IMR-90 (cell line): ENCODE measurements around the gene ASPN. TPM values are rescaled to one million over a fixed set of nuclear protein-coding genes. Genes with fewer than 3 reads are reported as not detected.

ENCODE experiments used
- ATAC-seq: fragments of 200-7000 bp; cut with Tn5 transposase; 2 replicates; pipeline ENCODE4 v1.9.1; 2020; ENCODE audit warnings: low read depth, mild to moderate bottlenecking, moderate library complexity
- BruUV-seq: library from RNA; stranded (reverse); fragments of 400-500 nt; replicated peaks from 2 replicates; lab custom pipeline; 2021; lab: Mats Ljungman, UMichigan
- CTCF ChIA-PET: fragments of 300-600 bp; formaldehyde crosslinking; extraction: SDS; loops from one replicate; lab custom pipeline; 2021; ENCODE audit warnings: antibody characterized with exemption; lab: Yijun Ruan, JAX
- POLR2A ChIA-PET: fragments of 300-600 bp; sonication (Branson Sonifier 250); formaldehyde crosslinking; loops from one replicate; lab custom pipeline; 2022; ENCODE audit warnings: antibody characterized with exemption; ENCODE audit not compliant: unreplicated experiment; lab: Charles Lee
- DNase-seq: peaks from one replicate; pipeline ENCODE4 v3.0.0; 2013
- H2AFZ ChIP-seq: replicated peaks from 2 replicates; pipeline ENCODE3; 2013; ENCODE audit warnings: low read length, mild to moderate bottlenecking; ENCODE audit not compliant: poor library complexity
- H2AK5ac ChIP-seq: 2 replicates; pipeline ENCODE4 v1.6.1; 2013; ENCODE audit warnings: low read depth, low read length, inconsistent platforms
- H2AK9ac ChIP-seq: replicated peaks from 2 replicates; pipeline ENCODE3; 2013; ENCODE audit warnings: mild to moderate bottlenecking, low read depth, low read length, moderate library complexity; ENCODE audit not compliant: poor library complexity
- H2BK120ac ChIP-seq: 2 replicates; pipeline ENCODE4 v1.6.1; 2013; ENCODE audit warnings: low read depth, low read length, inconsistent platforms
- H2BK15ac ChIP-seq: 3 replicates; pipeline ENCODE4 v1.6.1; 2013; ENCODE audit warnings: low read depth, low read length, inconsistent platforms
- H2BK20ac ChIP-seq: 2 replicates; pipeline ENCODE4 v1.6.1; 2013; ENCODE audit warnings: low read depth, mild to moderate bottlenecking, inconsistent platforms, low read length, moderate library complexity
- H2BK5ac ChIP-seq: 2 replicates; pipeline ENCODE4 v1.6.1; 2013; ENCODE audit warnings: mild to moderate bottlenecking, low read depth, low read length, inconsistent platforms; ENCODE audit not compliant: poor library complexity, severe bottlenecking
- H3K14ac ChIP-seq: replicated peaks from 2 replicates; pipeline ENCODE4 v1.6.1; 2013; ENCODE audit warnings: low read depth, low read length, inconsistent platforms
- H3K18ac ChIP-seq: 2 replicates; pipeline ENCODE4 v1.6.1; 2013; ENCODE audit warnings: low read depth, low read length, control low read depth
- H3K23ac ChIP-seq: 2 replicates; pipeline ENCODE4 v1.6.1; 2013; ENCODE audit warnings: low read depth, low read length, inconsistent platforms
- H3K27ac ChIP-seq: 2 replicates; pipeline ENCODE4 v1.5.1; 2013; ENCODE audit warnings: mild to moderate bottlenecking, control low read depth, low read length; ENCODE audit not compliant: insufficient read depth
- H3K27me3 ChIP-seq: 2 replicates; pipeline ENCODE4 v1.6.1; 2013; ENCODE audit warnings: low read length; ENCODE audit not compliant: control insufficient read depth, insufficient read depth
- H3K36me3 ChIP-seq: 2 replicates; pipeline ENCODE4 v1.6.1; 2013; ENCODE audit warnings: low read length, mixed read lengths; ENCODE audit not compliant: control insufficient read depth, insufficient read depth
- H3K4ac ChIP-seq: 2 replicates; pipeline ENCODE4 v1.6.1; 2013; ENCODE audit warnings: low read depth, low read length, inconsistent platforms
- H3K4me1 ChIP-seq: 2 replicates; pipeline ENCODE4 v1.6.1; 2013; ENCODE audit warnings: low read length, mixed read lengths; ENCODE audit not compliant: control insufficient read depth, insufficient read depth
- H3K4me2 ChIP-seq: 2 replicates; pipeline ENCODE4 v1.6.1; 2013; ENCODE audit warnings: low read depth, mild to moderate bottlenecking, control low read depth, low read length, moderate library complexity
- H3K4me3 ChIP-seq: 2 replicates; pipeline ENCODE4 v1.5.1; 2013; ENCODE audit warnings: low read depth, mild to moderate bottlenecking, control low read depth, low read length, moderate library complexity; ENCODE audit not compliant: insufficient read depth
- H3K56ac ChIP-seq: 2 replicates; pipeline ENCODE4 v1.6.1; 2013; ENCODE audit warnings: low read length, inconsistent platforms; ENCODE audit not compliant: insufficient read depth; ENCODE audit errors: extremely low read depth
- H3K79me1 ChIP-seq, 2 experiments: 2 replicates each; pipeline ENCODE4 v1.6.1; 2013; ENCODE audit warnings: low read length in 2 of 2, inconsistent platforms in 1 of 2, low read depth in 1 of 2
- H3K9ac ChIP-seq: 2 replicates; pipeline ENCODE4 v1.6.1; 2013; ENCODE audit warnings: low read depth, low read length, control low read depth
- H3K9me1 ChIP-seq: 2 replicates; pipeline ENCODE4 v1.6.1; 2013; ENCODE audit warnings: low read length, inconsistent platforms; ENCODE audit not compliant: insufficient read depth
- H3K9me3 ChIP-seq: 2 replicates; pipeline ENCODE4 v1.6.1; 2013; ENCODE audit warnings: low read length; ENCODE audit not compliant: control insufficient read depth, insufficient read depth
- H4K20me1 ChIP-seq: 2 replicates; pipeline ENCODE4 v1.6.1; 2013; ENCODE audit warnings: low read length, inconsistent platforms; ENCODE audit not compliant: insufficient read depth
- H4K5ac ChIP-seq: 2 replicates; pipeline ENCODE4 v1.6.1; 2013; ENCODE audit warnings: mild to moderate bottlenecking, low read depth, low read length, control low read depth
- H4K8ac ChIP-seq, 2 experiments: 2 replicates each; pipeline ENCODE4 v1.6.1; 2013; ENCODE audit warnings: low read depth in 2 of 2, low read length in 2 of 2, control low read depth in 1 of 2, inconsistent platforms in 1 of 2
- H4K91ac ChIP-seq: 2 replicates; pipeline ENCODE4 v1.6.1; 2013; ENCODE audit warnings: low read depth, low read length, inconsistent platforms; ENCODE audit not compliant: insufficient read depth
- BHLHE40 ChIP-seq: fragments of 150-350 bp; IDR thresholded peaks from 2 replicates; pipeline ENCODE4 v1.6.1; 2016; ENCODE audit warnings: mild to moderate bottlenecking, low read depth, low read length
- NFE2L2 ChIP-seq: fragments of 150-350 bp; IDR thresholded peaks from 2 replicates; pipeline ENCODE4 v1.6.1; 2016; ENCODE audit warnings: low read depth, mild to moderate bottlenecking, low read length
- RFX5 ChIP-seq: IDR thresholded peaks from 2 replicates; pipeline ENCODE4 v1.8.0; 2012; ENCODE audit warnings: low read depth, mild to moderate bottlenecking, low read length, moderate library complexity
- SMC3 ChIP-seq: fragments of 150-350 bp; IDR thresholded peaks from 2 replicates; pipeline ENCODE4 v1.6.1; 2016; ENCODE audit warnings: low read depth, mild to moderate bottlenecking, antibody characterized with exemption, low read length, moderate library complexity
- WGBS, 2 experiments: methylation state at CpG; one replicate each; pipeline versions ENCODE4 v1.1.5 to v1.1.7; 2013; ENCODE audit warnings: missing lambda C conversion rate in 2 of 2; ENCODE audit not compliant: insufficient read length in 1 of 2; ENCODE audit errors: extremely low coverage in 2 of 2; 5-methylcytosine and 5-hydroxymethylcytosine counted together
- dilution Hi-C: fragments of 300-500 bp; cut with HindIII; formaldehyde crosslinking; loops from one replicate; pipeline ENCODE4 v1.14.3; 2018; ENCODE audit warnings: low sequenced_read_pairs; ENCODE audit not compliant: unreplicated experiment
- in situ Hi-C: fragments of 300-500 bp; cut with MboI; formaldehyde crosslinking; loops from 3 replicates; pipeline ENCODE4 v1.14.3; 2019; ENCODE audit warnings: low sequenced_read_pairs, inconsistent platforms, mixed read lengths
- intact Hi-C: fragments of 100-400 bp; cut with micrococcal nuclease; formaldehyde crosslinking; loops from 2 replicates; pipeline ENCODE4 v1.10.0; 2022
- polyA plus RNA-seq, 3 experiments: library from polyadenylated mRNA; depleted of rRNA; stranded (reverse); fragments of >200 nt; gene quantifications; 2 replicates each; pipeline ENCODE4 v1.2.3, GENCODE V29; 2012; ENCODE audit warnings: low replicate concordance in 1 of 3
- total RNA-seq: library from RNA; depleted of rRNA; stranded (reverse); fragments of >200 nt; gene quantifications from 2 replicates; pipeline ENCODE4 v1.2.3, GENCODE V29; 2012
- TF ChIP-seq, protein P1 (sequence below): fragments of 150-350 bp; IDR thresholded peaks from 2 replicates; pipeline ENCODE4 v1.6.1; 2017; ENCODE audit warnings: mild to moderate bottlenecking, antibody characterized with exemption, low read length, low read depth

Gene ASPN
- total and polyA plus RNA-seq, 2 of the 4 experiments (the other 2 are of a cell fraction), result under 0.01 to 0.09 TPM

DNA sequence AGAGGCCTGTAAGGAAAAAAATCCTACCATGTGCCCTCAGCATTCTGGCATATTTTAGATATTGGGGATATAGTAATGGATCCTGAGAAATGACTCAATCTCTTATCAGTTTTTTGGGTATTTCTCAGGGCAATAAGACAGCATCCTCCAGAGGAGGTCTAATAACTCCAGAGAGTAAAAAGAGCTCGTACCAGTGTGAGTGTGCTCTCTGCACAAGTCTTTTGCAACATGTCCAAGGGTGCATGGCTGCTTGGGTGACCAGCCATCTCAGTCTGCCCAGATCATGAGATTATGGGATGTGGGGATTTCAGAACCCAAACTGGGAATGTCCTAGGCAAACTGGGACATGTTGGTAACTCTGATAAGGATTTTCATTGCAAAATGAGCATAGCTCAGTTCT is 15.3 kb downstream of the ASPN start:
- no peak overlapping the region for H4K5ac ChIP-seq
- dilution Hi-C loops (no loop called here), intact Hi-C loops (no loop called here), in situ Hi-C loops (no loop called here)
- no peak for DNase-seq
- H3K4ac ChIP-seq, result no peak overlapping the region; the same call in 1 of the 2 replicates
- no peak overlapping the region for H2BK15ac ChIP-seq
- no peak overlapping the region for H3K18ac ChIP-seq
- no peak overlapping the region for H4K8ac ChIP-seq
- 100% methylated on average over 1 of the region's 1 CpG; no CpG with 5 or more reads in 1 of the 2 experiments for WGBS, 2 experiments
- H3K56ac ChIP-seq, result no peak overlapping the region
- BruUV-seq, result no TSS peak
- H3K9me3 ChIP-seq, result no peaks in the 10 kb centered on the region
- H3K4me1 ChIP-seq, result peaks cover 3% of the 10 kb centered on the region
- H2BK20ac ChIP-seq, result no peak overlapping the region
- H3K4me2 ChIP-seq, result no peak overlapping the region
- H2AK9ac ChIP-seq, result no peak overlapping the region
- H3K9ac ChIP-seq, result no peak overlapping the region
- H3K27me3 ChIP-seq, result no peaks in the 10 kb centered on the region
- H4K20me1 ChIP-seq, result no peaks in the 10 kb centered on the region
- H2AFZ ChIP-seq, result no peak overlapping the region
- ATAC-seq, result no peak
- H3K14ac ChIP-seq, result no peak overlapping the region
- H3K27ac ChIP-seq, result no peak overlapping the region
- peaks cover 11% of the 10 kb centered on the region for H3K9me1 ChIP-seq
- CTCF ChIA-PET, result no interaction called here
- H2BK5ac ChIP-seq, result no peak overlapping the region
- no peak overlapping the region for H2AK5ac ChIP-seq
- H4K91ac ChIP-seq, result no peak overlapping the region
- no peak overlapping the region for H3K23ac ChIP-seq
- H3K79me1 ChIP-seq, result peaks cover 2 to 7% of the 10 kb centered on the region in 2 experiments; a peak in 1 of 4 replicates
- H3K4me3 ChIP-seq, result no peak overlapping the region
- no peak overlapping the region for H2BK120ac ChIP-seq
- TF ChIP-seq BHLHE40 (no peak), SMC3 (no peak), NFE2L2 (no peak), RFX5 (no peak)
- TF ChIP-seq, protein P1, sequence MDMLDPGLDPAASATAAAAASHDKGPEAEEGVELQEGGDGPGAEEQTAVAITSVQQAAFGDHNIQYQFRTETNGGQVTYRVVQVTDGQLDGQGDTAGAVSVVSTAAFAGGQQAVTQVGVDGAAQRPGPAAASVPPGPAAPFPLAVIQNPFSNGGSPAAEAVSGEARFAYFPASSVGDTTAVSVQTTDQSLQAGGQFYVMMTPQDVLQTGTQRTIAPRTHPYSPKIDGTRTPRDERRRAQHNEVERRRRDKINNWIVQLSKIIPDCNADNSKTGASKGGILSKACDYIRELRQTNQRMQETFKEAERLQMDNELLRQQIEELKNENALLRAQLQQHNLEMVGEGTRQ, result no peak
- POLR2A ChIA-PET, result no interaction called here
- H3K36me3 ChIP-seq, result no peaks in the 10 kb centered on the region
